ENCODE results near the gene FARP2.
"Not testable (repeated sequence)": the region's sequence is repeated elsewhere in the genome, so short reads cannot be mapped to it uniquely, and the experiment has no call there.

DNA sequence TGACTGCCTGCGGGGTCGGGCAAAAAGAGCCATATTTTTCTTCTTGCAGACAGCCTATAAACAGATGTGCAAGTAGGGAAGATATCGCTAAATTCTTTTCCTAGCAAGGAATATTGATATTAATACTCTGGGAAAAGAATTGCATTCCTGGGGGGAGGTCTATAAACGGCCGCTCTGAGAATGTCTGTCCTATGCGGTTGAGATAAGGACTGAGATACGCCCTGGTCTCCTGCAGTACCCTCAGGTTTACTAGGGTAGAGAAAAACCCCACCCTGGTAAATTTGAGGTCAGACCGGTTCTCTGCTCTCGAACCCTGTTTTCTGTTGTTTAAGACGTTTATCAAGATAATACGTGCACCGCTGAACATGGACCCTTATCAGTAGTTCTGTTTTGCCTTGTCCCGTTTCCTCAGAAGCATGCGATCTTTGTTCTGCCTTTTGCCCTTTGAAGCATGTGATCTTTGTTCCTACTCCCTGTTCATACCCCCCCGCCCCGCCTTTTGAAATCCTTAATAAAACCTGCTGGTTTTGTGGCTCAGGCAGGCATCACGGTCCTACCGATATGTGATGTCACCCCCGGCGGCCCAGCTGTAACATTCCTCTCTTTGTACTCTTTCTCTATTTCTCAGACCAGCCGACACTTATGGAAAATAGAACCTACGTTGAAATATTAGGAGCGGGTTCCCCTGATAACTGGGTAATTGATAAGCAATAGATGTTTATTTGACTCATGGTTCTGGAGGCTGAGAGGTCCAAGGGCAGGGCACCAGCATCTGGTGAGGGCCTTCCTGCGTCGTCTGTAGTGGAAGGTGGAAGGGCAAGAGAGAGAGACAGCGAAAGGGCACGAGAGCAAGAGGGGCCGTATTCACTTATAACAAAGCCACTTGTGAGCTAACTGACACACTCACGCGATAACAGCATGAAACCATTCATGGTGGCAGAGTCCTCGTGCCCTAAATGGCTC, 170.0 kb downstream of the FARP2 start:
- TF ChIP-seq REST (tag by site-specific recombination; IDR thresholded peaks at IDR 0.05); TCF7L2 (IDR thresholded peaks at IDR 0.05; ENCODE audit: borderline replicate concordance, low read depth, low read length); ZNF174 (tag by site-specific recombination; IDR thresholded peaks at IDR 0.05): not testable (repeated sequence)

Data from HEK293 (cell line).